GM18870 (cell line): ENCODE measurements around the gene FHAD1.

Experiments
- ATAC-seq: cut with Tn5 transposase; IDR thresholded peaks from one replicate; pipeline ENCODE4 v1.9.1; 2021; ENCODE audit warnings: moderate library complexity; ENCODE audit not compliant: unreplicated experiment

The FHAD1 gene

GRCh38 chr1:15218287-15219279 lies 28.4 kb upstream of the FHAD1 start:
- no peak for ATAC-seq

DNA sequence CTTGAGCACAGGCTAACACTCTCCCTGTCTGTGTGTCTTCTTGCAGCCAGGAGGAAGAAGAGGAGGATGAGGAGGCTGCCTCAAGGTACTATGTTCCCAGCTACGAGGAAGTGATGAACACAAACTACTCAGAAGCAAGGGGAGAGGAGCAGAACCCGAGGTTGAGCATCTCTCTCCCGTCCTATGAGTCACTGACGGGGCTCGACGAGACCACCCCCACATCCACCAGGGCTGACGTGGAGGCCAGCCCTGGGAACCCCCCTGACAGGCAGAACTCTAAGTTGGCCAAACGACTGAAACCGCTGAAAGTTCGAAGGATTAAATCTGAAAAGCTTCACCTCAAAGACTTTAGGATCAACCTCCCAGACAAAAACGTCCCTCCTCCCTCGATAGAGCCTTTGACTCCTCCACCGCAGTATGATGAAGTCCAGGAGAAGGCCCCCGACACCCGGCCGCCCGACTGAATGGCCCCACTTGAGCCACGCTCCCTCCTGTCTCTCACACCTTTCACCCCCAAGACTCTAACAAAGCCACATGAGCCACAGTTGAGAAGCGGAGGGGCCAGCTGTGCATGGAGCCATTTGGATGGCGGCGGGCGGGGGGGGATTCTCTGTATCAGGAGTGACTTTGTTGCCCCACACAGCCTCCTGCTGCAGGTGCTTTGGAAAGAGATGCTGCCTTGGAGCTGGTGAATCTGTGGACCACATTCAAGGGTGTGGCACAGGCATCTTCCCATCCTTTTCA lies 27.6 kb upstream of the FHAD1 start:
- ATAC-seq = no peak

DNA sequence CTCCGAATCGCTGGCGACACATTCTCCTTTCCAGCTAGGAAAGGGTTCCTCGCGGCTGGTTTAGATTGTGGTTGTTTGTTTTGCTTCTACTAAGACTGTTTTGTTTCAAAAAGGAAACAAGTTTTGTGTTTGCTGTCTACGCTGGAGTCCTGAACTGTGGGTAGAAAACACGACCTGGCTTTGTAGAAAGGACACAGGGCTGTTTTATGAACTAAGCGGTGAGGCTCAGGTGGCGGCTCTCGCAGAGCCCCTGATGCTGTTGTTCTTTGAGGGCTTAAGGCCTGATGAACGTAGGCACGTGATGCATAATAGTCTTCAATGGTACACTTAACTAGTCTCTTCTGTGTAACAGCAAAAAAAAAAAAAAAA lies 27.0 kb upstream of the FHAD1 start:
- ATAC-seq = no peak

DNA sequence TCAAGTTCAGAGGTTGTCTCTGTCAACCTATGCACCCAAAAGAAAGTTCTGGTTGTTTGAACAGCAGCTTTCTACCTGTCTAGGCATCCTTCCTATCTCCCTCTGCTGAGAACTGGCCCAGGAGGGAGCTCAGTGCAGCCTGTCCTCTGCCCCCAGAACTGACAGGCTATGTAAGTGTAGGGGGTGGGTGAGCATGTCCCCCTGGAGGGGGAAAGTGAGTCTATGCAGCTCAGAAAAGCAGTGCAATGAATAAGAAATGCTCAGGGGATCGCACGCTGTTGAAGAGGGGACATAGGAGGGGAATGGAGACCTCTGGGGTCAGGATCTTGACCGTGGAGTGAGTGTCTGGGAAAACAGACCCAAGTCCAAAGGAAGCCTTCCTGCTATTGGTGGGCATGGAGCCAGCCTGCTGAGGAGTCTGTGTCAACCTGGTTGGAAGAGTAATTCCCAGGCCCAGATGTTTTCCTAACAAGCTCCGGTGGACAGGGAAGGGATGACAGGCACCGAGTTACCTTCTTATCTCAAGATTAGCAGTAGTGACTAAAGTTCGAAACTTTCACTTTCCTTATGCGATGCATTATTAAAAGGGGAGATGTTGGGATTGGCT lies 26.1 kb upstream of the FHAD1 start:
- ATAC-seq = no peak

GRCh38 chr1:15222653-15223303 lies 24.2 kb upstream of the FHAD1 start:
- ATAC-seq = no peak

DNA sequence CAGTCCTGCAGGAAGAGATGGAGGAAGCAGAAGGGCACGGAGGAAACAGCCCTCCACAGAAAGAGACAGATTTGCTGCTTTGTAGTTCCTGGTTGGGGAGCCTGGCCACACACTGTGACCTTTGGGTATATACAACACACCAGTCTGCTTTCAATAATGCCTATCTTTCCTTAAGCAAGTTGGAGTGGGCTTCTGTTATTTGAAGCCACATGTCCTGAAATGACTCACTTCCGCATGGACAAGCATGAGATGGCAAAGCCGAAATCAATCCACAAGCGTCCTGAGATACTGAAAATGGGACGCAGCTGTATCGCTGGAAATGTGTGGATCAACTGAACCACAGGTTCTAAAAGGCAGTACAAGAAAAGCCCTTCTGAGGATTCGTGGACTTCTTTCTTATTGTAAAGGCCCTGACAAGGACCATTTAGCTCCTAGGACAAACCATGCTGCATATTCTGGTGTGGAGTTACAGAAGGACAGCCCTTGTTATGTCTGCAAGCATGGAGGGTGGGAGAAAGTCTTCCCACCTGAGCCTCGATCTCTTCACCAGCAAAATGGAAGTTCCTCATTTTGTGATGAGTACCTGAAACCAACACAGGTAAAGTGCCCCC lies 22.7 kb upstream of the FHAD1 start:
- ATAC-seq = no peak

DNA sequence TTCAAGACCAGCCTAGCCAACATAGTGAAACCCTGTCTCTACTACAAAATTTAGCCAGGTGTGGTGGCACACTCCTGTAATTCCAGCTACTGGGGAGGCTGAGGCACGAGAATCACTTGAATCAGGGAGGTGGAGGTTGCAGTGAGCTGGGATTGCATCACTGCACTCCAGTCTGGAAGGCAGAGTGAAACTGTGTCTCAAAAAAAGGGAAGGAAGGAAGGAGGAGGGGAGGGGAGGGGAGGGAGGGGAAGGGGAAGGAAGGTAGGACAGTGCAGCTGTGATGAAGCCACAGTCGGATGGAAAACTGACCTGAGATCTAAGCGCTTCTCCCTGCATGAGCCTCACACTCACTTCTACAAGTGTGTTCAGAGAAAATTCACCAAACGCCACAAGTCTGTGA lies 22.0 kb upstream of the FHAD1 start:
- no peak for ATAC-seq

- ATAC-seq = no peak
These were observed 21.6 kb upstream of the FHAD1 start for GRCh38 chr1:15225461-15225860.

DNA sequence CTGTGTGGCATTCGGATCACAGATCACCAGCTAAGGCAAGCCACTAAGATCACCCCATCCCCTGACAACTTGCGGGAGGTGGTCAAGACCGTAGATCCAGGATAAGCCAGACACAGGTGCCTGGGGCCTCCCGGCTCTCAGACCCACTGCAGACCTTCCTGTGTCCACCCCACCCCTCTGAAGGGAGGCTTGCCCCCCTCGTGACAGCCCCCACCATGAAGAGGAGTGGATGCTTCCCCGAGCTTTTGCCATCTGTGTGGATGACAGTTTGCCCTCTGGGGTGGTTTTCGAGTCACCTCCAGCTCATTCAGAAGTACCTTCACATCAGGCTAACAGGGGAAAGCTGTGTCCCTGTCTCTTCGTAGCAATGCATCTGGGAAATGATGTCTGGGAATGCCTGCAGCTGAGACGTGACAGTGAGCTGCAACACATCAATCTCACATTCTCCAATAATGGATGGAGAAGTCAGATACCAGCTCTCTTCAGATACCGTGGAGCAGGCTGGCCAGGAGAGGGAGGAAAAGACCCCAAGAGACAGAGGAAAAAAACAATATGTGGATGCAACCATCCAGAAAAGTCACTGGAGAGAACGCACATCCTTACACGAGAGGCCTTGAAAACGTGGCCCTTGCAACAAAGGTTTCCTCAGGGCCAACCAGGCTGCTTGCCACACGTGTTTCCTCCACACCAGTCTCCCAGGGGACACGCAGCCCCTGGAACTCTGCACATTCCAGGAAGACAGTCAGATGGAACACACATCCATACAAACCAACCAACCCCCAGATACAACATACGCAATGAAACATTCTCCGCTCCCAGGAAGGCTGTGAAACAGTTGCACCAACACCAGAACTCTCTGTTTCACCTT lies 20.4 kb upstream of the FHAD1 start:
- no peak for ATAC-seq

- ATAC-seq = no peak
These were observed 17.3 kb upstream of the FHAD1 start for GRCh38 chr1:15229707-15230131.

DNA sequence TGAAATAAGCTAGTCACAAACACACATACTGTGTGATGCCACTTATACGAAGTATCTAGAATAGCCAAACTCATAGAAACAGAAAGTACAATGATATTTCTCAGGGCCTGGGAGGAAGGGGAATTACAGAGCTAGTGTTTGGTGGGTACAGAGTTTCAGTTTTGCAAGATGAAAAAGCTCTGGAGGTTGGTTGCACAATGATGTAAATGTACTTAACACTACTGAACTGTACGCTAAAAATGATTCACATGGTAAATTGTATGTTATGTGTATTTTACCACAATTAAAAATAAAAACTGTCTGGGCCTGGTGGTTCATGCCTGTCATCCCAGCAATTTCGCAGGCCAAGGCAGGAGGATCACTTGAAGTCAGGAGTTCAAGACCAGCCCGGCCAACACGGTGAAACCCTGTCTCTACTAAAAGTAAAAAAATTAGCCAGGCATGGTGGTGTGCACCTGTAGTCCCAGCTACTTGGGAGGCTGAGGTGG lies 15.3 kb upstream of the FHAD1 start:
- no peak for ATAC-seq

DNA sequence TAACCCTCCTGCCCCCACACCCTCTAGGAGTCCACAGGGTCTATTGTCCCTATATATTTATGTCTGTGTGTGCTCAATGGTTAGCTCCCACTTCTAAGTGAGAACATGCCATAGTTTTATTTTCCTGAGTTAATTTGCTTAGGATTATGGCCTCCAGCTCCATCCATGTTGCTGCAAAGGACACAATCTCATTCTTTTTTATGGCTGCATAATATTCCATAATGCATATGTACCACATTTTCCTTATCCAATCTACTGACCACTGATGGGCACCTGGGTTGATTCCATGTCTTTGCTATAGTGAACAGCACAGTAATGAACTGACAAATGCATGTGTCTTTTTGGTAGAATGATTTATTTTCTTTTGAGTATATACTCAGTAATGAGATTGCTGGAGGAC lies 13.3 kb upstream of the FHAD1 start:
- ATAC-seq = no peak

- no peak for ATAC-seq
These were observed 10.7 kb upstream of the FHAD1 start for GRCh38 chr1:15236321-15236721.

GRCh38 chr1:15236746-15237145 lies 10.3 kb upstream of the FHAD1 start:
- no peak for ATAC-seq

- ATAC-seq = no peak
These were observed 8.2 kb upstream of the FHAD1 start for GRCh38 chr1:15238789-15239188.

DNA sequence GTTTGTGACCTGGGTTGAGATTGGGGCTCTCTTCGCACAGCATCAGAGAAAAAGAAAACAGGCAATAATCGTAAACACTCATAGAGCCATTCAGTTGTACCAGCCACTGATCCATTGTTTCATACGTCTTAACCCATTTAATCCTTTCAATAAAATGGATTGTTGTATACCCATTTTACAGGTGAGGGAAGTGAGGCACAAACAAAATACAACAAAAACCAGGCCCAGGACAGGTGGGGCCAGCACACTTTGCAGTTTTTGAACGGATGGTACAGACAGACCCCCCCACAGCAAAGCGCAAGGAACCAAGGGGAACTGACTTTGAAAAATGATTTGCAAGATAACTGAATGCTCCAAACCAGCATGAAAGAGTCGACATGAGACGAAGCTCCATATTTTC lies 4.3 kb upstream of the FHAD1 start:
- ATAC-seq = no peak

- ATAC-seq = no peak
These were observed 3.6 kb upstream of the FHAD1 start for GRCh38 chr1:15243275-15244043.

GRCh38 chr1:15244813-15245212 lies 2.2 kb upstream of the FHAD1 start:
- ATAC-seq = no peak
